Stimulated activated CD4-positive, alpha-beta T cell treated with anti-CD3 and anti-CD28 coated beads, Interleukin-4, amount 100 ng/mL, for 48 hours (primary cell): ENCODE data around the gene PLAC1.

Experiments
- DNase-seq, 2 donors: peaks; one replicate each; pipeline ENCODE4 v3.0.0-alpha.2; 2020; ENCODE audit warnings: low read depth in 2 of 2

PLAC1 gene

DNA sequence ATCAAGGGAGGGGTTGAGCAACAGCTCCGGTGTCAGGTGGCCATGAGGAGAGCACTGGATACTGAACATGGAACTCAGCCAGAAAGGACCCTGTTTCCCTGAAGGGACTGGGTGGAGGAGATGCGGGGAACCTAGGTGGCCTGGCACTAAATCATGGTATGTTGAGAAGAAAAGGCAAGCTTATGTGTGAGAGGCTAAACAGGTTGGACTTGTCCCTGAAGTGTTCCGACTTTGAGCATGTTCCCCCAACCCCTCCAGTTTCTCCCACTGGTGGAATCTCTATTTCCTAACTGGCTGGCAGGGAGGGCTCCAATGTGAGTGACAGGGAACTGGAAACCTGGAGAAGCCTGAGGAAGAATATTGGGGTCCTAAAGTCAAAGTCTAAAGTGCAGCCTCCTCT, 69.5 kb downstream of the PLAC1 start:
- no peak for DNase-seq

DNA sequence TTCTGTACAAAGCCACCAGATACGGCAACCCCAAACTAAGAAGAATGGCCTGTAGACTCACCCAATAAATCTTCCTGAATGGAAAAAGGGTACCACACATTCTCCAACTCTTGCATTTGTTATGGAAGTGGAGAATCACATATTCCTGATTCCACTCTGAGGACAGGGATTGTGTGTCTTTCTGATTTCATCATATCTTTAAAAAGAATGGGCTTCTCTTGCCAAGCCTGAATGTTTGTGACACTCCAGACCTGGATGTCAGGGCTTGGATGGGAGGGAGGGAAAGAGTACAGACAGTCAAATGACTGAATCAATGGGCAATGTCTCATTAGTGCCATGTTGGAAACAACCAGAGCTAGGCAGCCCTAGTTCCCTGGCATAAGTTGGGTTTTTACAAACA, 77.4 kb downstream of the PLAC1 start:
- DNase-seq = no peak

DNA sequence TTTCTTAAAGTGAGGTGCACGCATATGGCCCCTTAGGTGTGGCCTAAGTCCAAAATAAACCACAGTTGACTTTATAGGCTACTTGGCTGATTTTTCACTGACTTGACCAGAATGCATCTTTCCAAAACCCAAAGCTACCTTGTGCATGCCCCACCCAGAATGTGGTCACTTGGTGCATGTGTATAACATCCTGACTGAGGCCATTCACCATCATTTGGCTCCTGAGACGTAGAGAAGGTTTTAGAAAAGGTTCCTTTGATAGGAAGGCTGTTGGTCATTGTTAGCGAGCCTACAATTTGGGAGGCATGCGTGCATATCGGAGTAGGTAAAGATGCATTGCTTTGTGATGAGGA, 84.6 kb downstream of the PLAC1 start:
- no peak for DNase-seq

- DNase-seq = no peak
Measured at GRCh38 chrX:134572816-134573682, 85.2 kb downstream of the PLAC1 start.

- DNase-seq = no peak
Measured at GRCh38 chrX:134571796-134572195, 86.5 kb downstream of the PLAC1 start.

DNA sequence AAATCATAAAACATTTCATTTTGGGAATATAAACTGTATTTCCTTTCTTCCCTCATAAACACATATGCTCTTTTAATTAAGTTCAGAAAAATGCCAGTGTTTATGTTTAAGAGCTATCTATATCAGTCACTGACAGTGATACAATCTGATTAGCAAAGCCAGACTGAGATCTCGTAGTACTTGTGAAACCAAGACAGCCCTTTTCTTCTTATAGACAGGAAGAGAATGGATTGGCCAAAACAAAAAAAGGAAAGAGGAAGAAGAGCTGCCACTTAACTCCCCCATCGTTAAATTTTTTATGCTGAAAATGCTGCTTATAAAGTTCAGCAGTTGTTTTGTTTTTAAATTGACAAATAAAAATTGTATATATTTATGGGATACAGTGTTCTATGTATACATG, 87.4 kb downstream of the PLAC1 start:
- DNase-seq = no peak

GRCh38 chrX:134570509-134570846, 87.8 kb downstream of the PLAC1 start:
- DNase-seq = no peak

GRCh38 chrX:134569306-134569705, 89.0 kb downstream of the PLAC1 start:
- no peak for DNase-seq

DNA sequence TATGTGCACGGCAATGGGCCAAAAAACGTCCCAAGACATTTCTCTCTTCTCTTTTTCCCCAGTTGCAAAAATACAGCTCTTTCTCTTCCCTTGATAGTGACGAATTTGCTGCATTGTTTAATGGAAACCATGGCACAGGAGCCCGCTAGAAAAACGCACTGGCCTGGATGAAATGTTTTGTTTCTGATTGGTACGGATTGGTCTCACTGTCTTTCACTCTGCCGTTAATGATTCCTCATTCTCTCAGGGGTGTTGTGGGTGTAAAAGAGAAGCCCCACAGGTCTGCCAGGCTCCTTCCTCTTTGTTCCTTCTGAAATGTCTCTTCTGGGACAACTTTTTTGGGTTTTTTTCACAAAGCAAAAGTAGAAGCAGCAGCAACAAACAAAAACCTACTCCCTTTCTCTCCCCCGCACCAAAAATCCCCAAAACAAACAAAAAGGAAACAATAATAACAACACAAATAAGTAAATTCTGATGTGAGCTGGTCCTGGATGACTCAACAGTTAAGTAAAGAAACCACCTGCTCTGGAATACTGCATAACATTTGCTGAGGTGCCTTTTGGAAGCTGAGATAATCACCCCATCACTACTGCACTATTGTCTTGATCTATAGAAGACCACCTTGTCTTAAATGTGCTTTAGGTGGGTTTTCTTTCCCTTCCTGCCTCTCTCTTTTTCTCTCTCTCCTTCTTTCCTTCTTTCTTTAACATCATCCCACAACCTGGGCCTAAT, 89.8 kb downstream of the PLAC1 start:
- no peak for DNase-seq

GRCh38 chrX:134566506-134566905, 91.8 kb downstream of the PLAC1 start:
- no peak for DNase-seq

DNA sequence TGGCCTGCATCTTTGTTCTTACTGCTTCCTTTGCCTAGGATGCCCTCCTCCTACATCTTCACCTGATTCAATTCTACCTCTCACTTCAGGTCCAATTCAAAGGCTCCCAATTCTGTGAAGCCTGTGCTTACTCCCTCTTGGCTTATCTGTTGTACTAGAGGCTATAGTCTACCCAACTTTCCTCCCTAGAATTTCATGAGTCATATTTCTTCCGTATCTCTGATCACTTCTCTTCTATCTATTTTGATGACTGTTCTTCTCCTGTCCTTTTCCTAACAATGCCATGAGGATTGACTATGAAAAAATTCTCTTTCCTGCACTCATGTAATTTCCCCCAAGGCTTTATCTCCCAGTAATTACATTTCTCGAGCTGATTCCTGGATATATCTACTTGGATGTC, 96.3 kb downstream of the PLAC1 start:
- no peak for DNase-seq

DNA sequence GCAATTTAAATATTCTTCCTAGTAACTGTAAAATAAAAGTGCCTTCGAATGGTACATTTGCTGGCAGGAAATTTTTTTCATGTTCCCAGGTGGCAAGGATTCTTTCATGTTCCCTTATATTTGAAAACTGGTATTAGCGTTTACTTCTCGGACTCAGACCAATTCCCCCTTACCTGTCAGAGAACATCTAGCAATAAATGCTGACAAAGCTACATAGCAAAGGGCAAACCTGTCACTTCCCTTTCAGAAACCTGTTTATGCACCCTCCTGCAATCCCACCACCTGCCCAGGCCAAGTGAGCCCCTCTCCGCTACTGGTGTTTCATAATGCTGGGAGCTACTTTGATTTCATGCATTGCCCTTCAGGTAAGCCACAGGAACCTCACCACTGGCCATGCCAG, 100.1 kb downstream of the PLAC1 start:
- no peak for DNase-seq

GRCh38 chrX:134554291-134554690, 104.0 kb downstream of the PLAC1 start:
- no peak for DNase-seq

GRCh38 chrX:134552351-134552750, 105.9 kb downstream of the PLAC1 start:
- DNase-seq = no peak

- DNase-seq = no peak
Measured at GRCh38 chrX:134551376-134552048, 106.8 kb downstream of the PLAC1 start.

- DNase-seq = no peak
Measured at GRCh38 chrX:134548257-134549201, 109.7 kb downstream of the PLAC1 start.

GRCh38 chrX:134547047-134547679, 111.1 kb downstream of the PLAC1 start:
- no peak for DNase-seq

DNA sequence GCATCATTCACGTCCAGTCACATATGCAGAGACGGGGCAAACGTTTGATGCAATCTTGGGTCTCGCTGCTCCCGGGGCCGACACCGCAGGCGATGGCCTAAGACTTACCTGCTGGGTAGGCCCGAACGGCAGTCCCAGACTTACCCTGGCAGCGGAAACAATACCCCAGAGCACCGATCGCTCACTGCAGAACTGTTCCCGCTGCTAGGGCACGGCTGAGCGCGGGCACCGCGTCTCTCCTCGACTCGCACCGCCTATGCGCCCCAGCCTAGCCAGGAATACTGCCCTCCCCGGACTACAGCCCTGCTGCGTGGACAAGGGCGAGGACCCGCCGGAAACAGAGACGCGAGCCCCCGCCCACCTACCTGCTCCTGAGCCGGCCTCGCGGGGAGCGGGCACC, 112.1 kb downstream of the PLAC1 start:
- no peak for DNase-seq

DNA sequence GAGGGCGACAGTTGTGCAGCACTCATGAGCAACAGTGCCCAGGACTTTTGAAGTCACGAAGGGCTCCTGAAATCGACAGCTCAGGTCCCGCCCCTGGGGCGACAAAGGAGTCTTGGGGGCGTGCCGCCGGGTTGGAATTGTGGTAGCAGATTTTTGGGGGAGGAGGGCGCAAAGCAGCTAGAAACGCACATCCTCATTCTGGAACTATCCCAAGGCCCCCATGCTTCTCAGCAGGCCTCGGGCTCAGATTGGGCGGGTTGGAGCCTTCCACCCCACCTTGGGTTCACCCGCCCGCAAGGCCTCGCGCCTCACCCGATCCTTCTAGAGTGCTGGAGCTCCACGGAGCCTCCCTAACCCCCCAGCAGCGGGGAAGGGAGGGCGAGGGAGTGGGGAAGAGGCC, 112.8 kb downstream of the PLAC1 start:
- no peak for DNase-seq

DNA sequence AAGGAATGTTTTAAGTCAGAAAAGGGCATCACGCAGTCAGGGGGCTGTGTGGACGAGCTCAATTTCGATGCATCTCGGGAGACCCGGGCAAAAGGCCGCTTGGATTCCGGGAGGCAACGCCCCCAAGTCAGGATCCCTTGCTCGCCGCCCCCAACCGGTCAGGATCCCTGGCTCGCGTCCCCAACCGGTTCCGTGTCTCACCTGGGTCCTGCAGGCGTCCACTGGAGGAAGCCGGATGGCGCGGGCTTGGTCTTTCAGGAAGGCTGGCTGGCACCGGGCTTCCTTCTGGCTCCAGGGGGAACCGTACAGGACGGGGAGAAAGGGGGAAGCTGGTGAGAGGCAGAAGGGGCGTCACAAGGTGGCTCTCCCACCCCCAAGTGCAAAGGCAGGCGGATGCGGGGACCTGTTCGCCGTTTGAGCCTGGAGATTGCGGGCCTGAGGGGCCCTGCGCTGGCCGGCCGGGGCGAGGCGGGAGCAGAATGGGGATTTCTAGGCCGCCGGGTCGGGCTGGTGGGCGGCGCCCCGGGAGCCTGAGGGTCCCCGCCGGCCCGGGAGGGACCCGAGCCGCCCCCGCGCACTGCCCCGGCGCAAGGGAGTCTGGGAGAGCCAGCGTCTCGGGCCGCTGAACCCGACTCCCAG, 113.6 kb downstream of the PLAC1 start:
- DNase-seq = no peak

GRCh38 chrX:134544135-134544512, 114.1 kb downstream of the PLAC1 start:
- no peak for DNase-seq
